ENCODE data around the gene CCSAP. TPM values are rescaled to one million over a fixed set of nuclear protein-coding genes. Genes with fewer than 3 reads are reported as not detected.
A peak's percentile ranks its signal among the peaks of the same experiment; 100 is the strongest.

The CCSAP gene
- total and polyA plus RNA-seq, 2 of the 13 experiments (the other 11 are each of a cell fraction or from before 2014, with no cell fraction given), result 3.7 to 9.0 TPM

GRCh38 chr1:229273507-229274232 is 69.2 kb downstream of the CCSAP start (continued):
- TF ChIP-seq, protein P1, sequence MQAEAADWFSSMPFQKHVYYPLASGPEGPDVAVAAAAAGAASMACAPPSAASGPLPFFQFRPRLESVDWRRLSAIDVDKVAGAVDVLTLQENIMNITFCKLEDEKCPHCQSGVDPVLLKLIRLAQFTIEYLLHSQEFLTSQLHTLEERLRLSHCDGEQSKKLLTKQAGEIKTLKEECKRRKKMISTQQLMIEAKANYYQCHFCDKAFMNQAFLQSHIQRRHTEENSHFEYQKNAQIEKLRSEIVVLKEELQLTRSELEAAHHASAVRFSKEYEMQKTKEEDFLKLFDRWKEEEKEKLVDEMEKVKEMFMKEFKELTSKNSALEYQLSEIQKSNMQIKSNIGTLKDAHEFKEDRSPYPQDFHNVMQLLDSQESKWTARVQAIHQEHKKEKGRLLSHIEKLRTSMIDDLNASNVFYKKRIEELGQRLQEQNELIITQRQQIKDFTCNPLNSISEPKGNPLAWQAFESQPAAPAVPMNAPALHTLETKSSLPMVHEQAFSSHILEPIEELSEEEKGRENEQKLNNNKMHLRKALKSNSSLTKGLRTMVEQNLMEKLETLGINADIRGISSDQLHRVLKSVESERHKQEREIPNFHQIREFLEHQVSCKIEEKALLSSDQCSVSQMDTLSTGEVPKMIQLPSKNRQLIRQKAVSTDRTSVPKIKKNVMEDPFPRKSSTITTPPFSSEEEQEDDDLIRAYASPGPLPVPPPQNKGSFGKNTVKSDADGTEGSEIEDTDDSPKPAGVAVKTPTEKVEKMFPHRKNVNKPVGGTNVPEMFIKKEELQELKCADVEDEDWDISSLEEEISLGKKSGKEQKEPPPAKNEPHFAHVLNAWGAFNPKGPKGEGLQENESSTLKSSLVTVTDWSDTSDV (CRISPR knock-in tag; IDR thresholded peaks at IDR 0.05), result no peak
- no peak for TF ChIP-seq ZNF253 (CRISPR knock-in tag; IDR thresholded peaks at IDR 0.05; ENCODE audit: borderline replicate concordance)
- no peak for TF ChIP-seq ZNF704 (CRISPR knock-in tag; IDR thresholded peaks at IDR 0.05; ENCODE audit: borderline replicate concordance)
- TF ChIP-seq ZNF605 (CRISPR knock-in tag; IDR thresholded peaks at IDR 0.05), result 0 out of 2 replicates have a peak, but pooled peaks have one; percentile 54
- no peak for TF ChIP-seq ZNF747 (CRISPR knock-in tag; IDR thresholded peaks at IDR 0.05; ENCODE audit: borderline replicate concordance)
- no peak for TF ChIP-seq ZBTB46 (CRISPR knock-in tag; IDR thresholded peaks at IDR 0.05; ENCODE audit: borderline replicate concordance)
- 0 out of 2 replicates have a peak, but pooled peaks have one; percentile 36 for TF ChIP-seq ZBTB21 (CRISPR knock-in tag; IDR thresholded peaks at IDR 0.05)
- no peak for TF ChIP-seq ELF1 (CRISPR knock-in tag; IDR thresholded peaks at IDR 0.05)
- no peak for TF ChIP-seq AGO2 (optimal IDR thresholded peaks at IDR 0.05; ENCODE audit: low read depth, low read length)
- TF ChIP-seq ZNF746 (CRISPR knock-in tag; IDR thresholded peaks at IDR 0.05), result no peak
- no peak for TF ChIP-seq XRCC5 (optimal IDR thresholded peaks at IDR 0.05; ENCODE audit: low read length)
- no peak for TF ChIP-seq NFYB (CRISPR knock-in tag; IDR thresholded peaks at IDR 0.05)
- TF ChIP-seq, protein P2, sequence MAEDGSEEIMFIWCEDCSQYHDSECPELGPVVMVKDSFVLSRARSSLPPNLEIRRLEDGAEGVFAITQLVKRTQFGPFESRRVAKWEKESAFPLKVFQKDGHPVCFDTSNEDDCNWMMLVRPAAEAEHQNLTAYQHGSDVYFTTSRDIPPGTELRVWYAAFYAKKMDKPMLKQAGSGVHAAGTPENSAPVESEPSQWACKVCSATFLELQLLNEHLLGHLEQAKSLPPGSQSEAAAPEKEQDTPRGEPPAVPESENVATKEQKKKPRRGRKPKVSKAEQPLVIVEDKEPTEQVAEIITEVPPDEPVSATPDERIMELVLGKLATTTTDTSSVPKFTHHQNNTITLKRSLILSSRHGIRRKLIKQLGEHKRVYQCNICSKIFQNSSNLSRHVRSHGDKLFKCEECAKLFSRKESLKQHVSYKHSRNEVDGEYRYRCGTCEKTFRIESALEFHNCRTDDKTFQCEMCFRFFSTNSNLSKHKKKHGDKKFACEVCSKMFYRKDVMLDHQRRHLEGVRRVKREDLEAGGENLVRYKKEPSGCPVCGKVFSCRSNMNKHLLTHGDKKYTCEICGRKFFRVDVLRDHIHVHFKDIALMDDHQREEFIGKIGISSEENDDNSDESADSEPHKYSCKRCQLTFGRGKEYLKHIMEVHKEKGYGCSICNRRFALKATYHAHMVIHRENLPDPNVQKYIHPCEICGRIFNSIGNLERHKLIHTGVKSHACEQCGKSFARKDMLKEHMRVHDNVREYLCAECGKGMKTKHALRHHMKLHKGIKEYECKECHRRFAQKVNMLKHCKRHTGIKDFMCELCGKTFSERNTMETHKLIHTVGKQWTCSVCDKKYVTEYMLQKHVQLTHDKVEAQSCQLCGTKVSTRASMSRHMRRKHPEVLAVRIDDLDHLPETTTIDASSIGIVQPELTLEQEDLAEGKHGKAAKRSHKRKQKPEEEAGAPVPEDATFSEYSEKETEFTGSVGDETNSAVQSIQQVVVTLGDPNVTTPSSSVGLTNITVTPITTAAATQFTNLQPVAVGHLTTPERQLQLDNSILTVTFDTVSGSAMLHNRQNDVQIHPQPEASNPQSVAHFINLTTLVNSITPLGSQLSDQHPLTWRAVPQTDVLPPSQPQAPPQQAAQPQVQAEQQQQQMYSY (CRISPR knock-in tag; IDR thresholded peaks at IDR 0.05), result no peak
- TF ChIP-seq CENPX (CRISPR knock-in tag; IDR thresholded peaks at IDR 0.05), result no peak
- no peak for TF ChIP-seq CHCHD3 (CRISPR knock-in tag; IDR thresholded peaks at IDR 0.05)
- TF ChIP-seq FOXO1 (CRISPR knock-in tag; IDR thresholded peaks at IDR 0.05), result peak; percentile 77
- TF ChIP-seq SRSF1 (optimal IDR thresholded peaks at IDR 0.05; ENCODE audit: low read depth, low read length), result no peak
- peak; percentile 77; the same call in 1 of the 2 replicates for TF ChIP-seq POGZ (CRISPR knock-in tag; IDR thresholded peaks at IDR 0.05)
- no peak for TF ChIP-seq PRPF4 (IDR thresholded peaks at IDR 0.05; ENCODE audit: low read depth, low read length, poor library complexity, severe bottlenecking)
